ENCODE results near the gene NINJ2. TPM values are rescaled to one million over a fixed set of nuclear protein-coding genes. Genes with fewer than 3 reads are reported as not detected.

Gene NINJ2
- total and polyA plus RNA-seq, 7 donors = 11.8 to 66.6 (median 33.1) TPM

DNA sequence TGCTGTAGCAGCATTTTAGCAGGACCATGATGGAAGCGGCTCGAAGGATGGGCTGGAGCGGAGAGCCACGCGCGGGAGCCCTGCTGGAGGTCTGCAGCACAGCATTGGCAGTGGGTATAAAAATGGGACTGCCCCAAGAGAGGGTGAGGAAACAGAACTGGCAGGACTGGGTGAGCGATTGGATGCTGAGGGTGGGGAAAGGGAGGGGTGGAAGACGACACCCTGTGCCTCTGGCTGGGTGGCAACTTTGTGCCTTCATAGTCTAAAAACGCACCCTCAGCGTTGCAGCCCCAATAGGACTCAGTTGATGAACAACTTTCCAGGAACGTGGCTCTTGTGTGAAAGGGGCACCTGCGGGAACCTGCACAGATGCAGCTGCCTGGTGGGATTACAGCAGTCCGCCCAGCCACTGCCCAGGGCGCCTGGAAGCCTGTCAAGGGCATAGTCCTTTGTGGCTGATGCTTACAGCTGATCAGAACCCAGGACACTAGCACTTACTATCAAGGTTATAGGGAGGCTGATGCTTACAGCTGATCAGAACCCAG lies 73.0 kb downstream of the NINJ2 start:
- Histone ChIP-seq H3K27ac (peak overlapping the region; percentile 58), H3K27me3 (ENCODE audit: insufficient read depth in 3 of 3, low read length in 2 of 3) (no peaks in the 10 kb centered on the region), H3K4me1 (peaks cover 13% of the 10 kb centered on the region), H3K9me3 (no peaks in the 10 kb centered on the region), H3K4me3 (no peak overlapping the region), H3K36me3 (ENCODE audit: insufficient read depth in 1 of 2, low read depth in 1 of 2) (no peaks in the 10 kb centered on the region)
- WGBS, 3 donors = 59 to 82% (median 62%) methylated on average over 14 of the region's 14 CpGs
- DNase-seq (no peak), ATAC-seq (peak; percentile 15 to 71 (median 46))
- intact Hi-C loops (cut with DNase I) = no loop called here
- no peak for TF ChIP-seq CTCF (IDR thresholded peaks at IDR 0.05)

DNA sequence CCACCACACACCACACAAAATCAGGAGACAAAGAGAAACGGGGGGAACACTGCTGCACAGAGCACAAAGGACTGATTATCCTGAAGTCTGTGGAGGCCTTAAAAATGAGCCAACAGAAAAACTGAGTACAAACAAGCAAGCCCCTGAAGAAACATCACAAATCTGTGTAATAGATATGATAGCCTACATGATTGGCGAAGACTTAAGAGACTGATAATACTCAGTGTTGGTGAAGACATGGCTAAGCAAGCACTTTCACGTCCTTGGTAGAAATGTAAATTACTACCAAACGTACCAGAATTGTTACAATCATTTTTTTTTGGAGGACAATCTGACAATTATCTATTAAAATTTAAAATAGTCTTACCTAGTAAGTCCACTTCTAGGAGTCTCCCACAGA lies 74.6 kb downstream of the NINJ2 start:
- 92 to 97% (median 96%) methylated on average over 4 of the region's 4 CpGs for WGBS, 3 donors
- Histone ChIP-seq H3K4me1 (peaks cover 18% of the 10 kb centered on the region), H3K9me3 (no peaks in the 10 kb centered on the region), H3K4me3 (no peak overlapping the region), H3K27me3 (ENCODE audit: insufficient read depth in 3 of 3, low read length in 2 of 3) (no peaks in the 10 kb centered on the region), H3K27ac (no peak overlapping the region), H3K36me3 (ENCODE audit: insufficient read depth in 1 of 2, low read depth in 1 of 2) (no peaks in the 10 kb centered on the region)
- no peak for TF ChIP-seq CTCF (IDR thresholded peaks at IDR 0.05)
- intact Hi-C loops (cut with DNase I) = loop anchor here in 1 of 2 donors (5.0 kb wide), 1 partner anchor 44 kb away; no protein-coding TSS in a partner anchor
- no peak for DNase-seq
- no peak for ATAC-seq

DNA sequence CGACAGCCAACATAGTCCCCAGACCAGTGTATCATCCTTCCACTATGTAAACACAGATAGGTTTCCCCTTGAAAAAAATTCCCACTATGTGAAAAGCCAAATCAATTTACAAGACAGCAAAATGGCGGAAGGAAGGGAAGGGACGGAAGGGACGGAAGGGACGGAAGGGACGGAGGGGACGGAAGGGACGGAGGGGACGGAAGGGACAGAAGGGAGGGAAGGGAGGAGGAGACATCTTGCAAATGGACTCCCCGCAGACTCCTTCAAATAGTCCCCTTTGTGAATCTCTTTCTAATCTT lies 75.3 kb downstream of the NINJ2 start:
- DNase-seq (no peak), ATAC-seq (no peak)
- H3K27ac ChIP-seq = no peak overlapping the region
- H3K4me1 ChIP-seq = peaks cover 18% of the 10 kb centered on the region
- H3K4me3 ChIP-seq = no peak overlapping the region
- intact Hi-C loops (cut with DNase I) = loop anchor here in 1 of 2 donors (5.0 kb wide), 1 partner anchor 44 kb away; no protein-coding TSS in a partner anchor
- H3K9me3 ChIP-seq = no peaks in the 10 kb centered on the region
- 85 to 92% (median 92%) methylated on average over 8 to 10 of the region's 10 CpGs for WGBS, 3 donors
- no peaks in the 10 kb centered on the region for H3K27me3 ChIP-seq (ENCODE audit: insufficient read depth in 3 of 3, low read length in 2 of 3)
- no peaks in the 10 kb centered on the region for H3K36me3 ChIP-seq (ENCODE audit: insufficient read depth in 1 of 2, low read depth in 1 of 2)
- TF ChIP-seq CTCF (IDR thresholded peaks at IDR 0.05) = no peak

GRCh38 chr12:587132-588023 lies 75.9 kb downstream of the NINJ2 start:
- intact Hi-C loops (cut with DNase I) = loop anchor here in 1 of 2 donors (5.0 kb wide), 1 partner anchor 45 kb away; no protein-coding TSS in a partner anchor
- no peaks in the 10 kb centered on the region for H3K36me3 ChIP-seq (ENCODE audit: insufficient read depth in 1 of 2, low read depth in 1 of 2)
- WGBS, 3 donors = 84 to 88% (median 86%) methylated on average over 18 of the region's 18 CpGs
- H3K27me3 ChIP-seq (ENCODE audit: insufficient read depth in 3 of 3, low read length in 2 of 3) = no peaks in the 10 kb centered on the region
- H3K27ac ChIP-seq = no peak overlapping the region
- TF ChIP-seq CTCF (IDR thresholded peaks at IDR 0.05) = no peak
- no peak for DNase-seq
- no peak overlapping the region for H3K4me3 ChIP-seq
- no peak for ATAC-seq
- H3K9me3 ChIP-seq = no peaks in the 10 kb centered on the region
- peaks cover 18% of the 10 kb centered on the region for H3K4me1 ChIP-seq
